Breast epithelium (tissue), 4 donors: ENCODE results near the gene MRPL27. TPM values are rescaled to one million over a fixed set of nuclear protein-coding genes. Genes with fewer than 3 reads are reported as not detected.

Source experiments
- DNase-seq, 2 donors: peaks; one replicate each; pipeline ENCODE4 v3.0.0-alpha.2; 2019; ENCODE audit warnings: low spot score in 2 of 2
- H3K27ac ChIP-seq, 2 donors: fragments of 200-600 bp; sonication (generic) in 1 of 2; one replicate each; pipeline ENCODE4 v1.5.1; 2016 to 2019; ENCODE audit warnings: mild to moderate bottlenecking in 1 of 2
- H3K27me3 ChIP-seq, 2 donors: fragments of 200-600 bp; sonication (generic) in 1 of 2; one replicate each; pipeline versions ENCODE4 v1.5.1 to v1.6.0; 2017 to 2019; ENCODE audit warnings: control low read depth in 1 of 2, mild to moderate bottlenecking in 1 of 2
- H3K36me3 ChIP-seq: fragments of 200-600 bp; one replicate; pipeline ENCODE4 v1.5.1; 2019
- H3K4me1 ChIP-seq, 2 donors: fragments of 200-600 bp; sonication (generic); one replicate each; pipeline ENCODE4 v1.5.1; 2016 to 2019; ENCODE audit warnings: control low read depth in 1 of 2
- H3K4me3 ChIP-seq, 3 donors: fragments of 200-600 bp; sonication (generic); 1 replicate in 2 of 3; 2 replicates in 1 of 3; pipeline ENCODE4 v1.5.1; 2016 to 2019; ENCODE audit warnings: mild to moderate bottlenecking in 3 of 3, moderate library complexity in 2 of 3
- H3K9me3 ChIP-seq, 2 donors: fragments of 200-600 bp; sonication (generic) in 1 of 2; one replicate each; pipeline ENCODE4 v1.5.1; 2016 to 2019; ENCODE audit warnings: control low read depth in 1 of 2
- POLR2A ChIP-seq: fragments of 450-650 bp; IDR thresholded peaks from one replicate; pipeline ENCODE4 v1.6.1; 2016; ENCODE audit warnings: antibody characterized with exemption, mild to moderate bottlenecking, moderate library complexity
- POLR2AphosphoS5 ChIP-seq, 3 donors: sonication (generic); formaldehyde crosslinking; IDR thresholded peaks; one replicate each; pipeline ENCODE4 v1.6.1; 2017; ENCODE audit warnings: antibody characterized with exemption in 3 of 3
- intact Hi-C: fragments of 100-400 bp; cut with DNase I; formaldehyde crosslinking; loops from one replicate; pipeline ENCODE4 v1.15.1; 2023; ENCODE audit warnings: low total_unique reads
- total RNA-seq, 3 donors: library from RNA; depleted of rRNA; stranded (reverse); fragments of >200 nt; gene quantifications; one replicate each; pipeline ENCODE4 v1.1.0, GENCODE V29; 2016
- TF ChIP-seq, protein P1 (sequence below), 3 donors: fragments of 450-650 bp; IDR thresholded peaks; one replicate each; pipeline ENCODE4 v1.5.1; 2016 to 2017; ENCODE audit warnings: antibody characterized with exemption in 3 of 3, mild to moderate bottlenecking in 3 of 3, moderate library complexity in 3 of 3

MRPL27 gene
- total RNA-seq, 3 donors from 2014 or later: 46.0 to 64.9 (median 49.1) TPM

DNA sequence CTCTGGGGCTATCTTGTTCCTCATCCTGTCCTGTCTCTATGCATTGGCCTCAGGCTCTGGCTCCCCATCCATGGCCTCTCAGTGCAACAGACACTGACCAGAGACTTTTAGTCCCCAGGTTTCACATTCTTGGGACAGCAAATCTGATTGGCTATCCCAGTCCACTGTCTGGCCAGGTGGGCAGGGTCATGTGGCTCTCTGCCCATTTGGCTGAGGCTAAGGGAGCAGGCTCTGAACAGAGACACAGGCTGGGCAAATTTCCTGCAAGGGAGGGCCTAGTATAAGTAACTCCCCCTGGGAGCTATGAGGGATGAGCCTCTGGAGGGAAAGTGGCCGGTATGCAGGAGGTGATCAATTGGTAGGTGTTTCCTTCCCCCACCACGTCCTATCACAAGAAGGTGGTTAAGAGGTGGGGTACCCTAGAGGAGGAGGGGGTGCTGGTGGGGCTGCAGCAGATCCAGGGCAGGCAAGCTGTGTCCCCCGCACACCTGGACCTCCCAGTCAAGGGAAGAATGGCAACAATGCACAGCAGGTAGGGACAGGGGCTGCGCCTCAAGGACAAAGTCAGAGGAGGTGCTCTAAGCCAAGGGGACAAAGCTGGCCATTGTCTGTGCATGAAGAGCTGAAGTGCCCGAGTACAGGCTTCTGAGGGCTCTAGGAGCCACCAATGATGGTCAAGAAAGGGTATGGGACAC is 13.8 kb downstream of the MRPL27 start:
- H3K4me3 ChIP-seq: no peak overlapping the region
- H3K27ac ChIP-seq: no peak overlapping the region
- no peaks in the 10 kb centered on the region for H3K9me3 ChIP-seq
- intact Hi-C loops: no loop called here
- peaks cover 5% of the 10 kb centered on the region for H3K36me3 ChIP-seq
- TF ChIP-seq POLR2A (no peak), POLR2AphosphoS5 (IDR thresholded peaks at IDR 0.05) (no peak)
- TF ChIP-seq, protein P1, sequence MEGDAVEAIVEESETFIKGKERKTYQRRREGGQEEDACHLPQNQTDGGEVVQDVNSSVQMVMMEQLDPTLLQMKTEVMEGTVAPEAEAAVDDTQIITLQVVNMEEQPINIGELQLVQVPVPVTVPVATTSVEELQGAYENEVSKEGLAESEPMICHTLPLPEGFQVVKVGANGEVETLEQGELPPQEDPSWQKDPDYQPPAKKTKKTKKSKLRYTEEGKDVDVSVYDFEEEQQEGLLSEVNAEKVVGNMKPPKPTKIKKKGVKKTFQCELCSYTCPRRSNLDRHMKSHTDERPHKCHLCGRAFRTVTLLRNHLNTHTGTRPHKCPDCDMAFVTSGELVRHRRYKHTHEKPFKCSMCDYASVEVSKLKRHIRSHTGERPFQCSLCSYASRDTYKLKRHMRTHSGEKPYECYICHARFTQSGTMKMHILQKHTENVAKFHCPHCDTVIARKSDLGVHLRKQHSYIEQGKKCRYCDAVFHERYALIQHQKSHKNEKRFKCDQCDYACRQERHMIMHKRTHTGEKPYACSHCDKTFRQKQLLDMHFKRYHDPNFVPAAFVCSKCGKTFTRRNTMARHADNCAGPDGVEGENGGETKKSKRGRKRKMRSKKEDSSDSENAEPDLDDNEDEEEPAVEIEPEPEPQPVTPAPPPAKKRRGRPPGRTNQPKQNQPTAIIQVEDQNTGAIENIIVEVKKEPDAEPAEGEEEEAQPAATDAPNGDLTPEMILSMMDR (IDR thresholded peaks at IDR 0.05): no peak
- DNase-seq: no peak
- H3K4me1 ChIP-seq: no peaks in the 10 kb centered on the region
- H3K27me3 ChIP-seq: no peaks in the 10 kb centered on the region

DNA sequence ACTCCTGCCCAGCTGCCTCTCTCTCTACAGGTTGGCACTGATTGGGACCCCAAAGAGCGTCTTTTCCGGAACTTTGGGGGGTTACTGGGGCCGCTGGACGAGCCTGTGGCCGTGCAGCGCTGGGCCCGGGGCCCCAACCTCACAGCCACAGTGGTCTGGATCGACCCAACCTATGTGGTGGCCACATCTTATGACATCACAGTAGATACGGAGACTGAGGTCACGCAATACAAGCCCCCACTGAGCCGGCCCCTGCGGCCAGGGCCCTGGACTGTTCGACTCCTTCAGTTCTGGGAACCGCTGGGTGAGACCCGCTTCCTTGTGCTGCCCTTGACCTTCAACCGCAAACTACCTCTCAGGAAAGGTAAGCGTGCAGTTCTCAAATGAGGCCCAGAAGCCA is 14.8 kb downstream of the MRPL27 start:
- Histone ChIP-seq H3K36me3 (peaks cover 5% of the 10 kb centered on the region), H3K4me1 (no peaks in the 10 kb centered on the region), H3K27me3 (no peaks in the 10 kb centered on the region), H3K27ac (no peak overlapping the region), H3K9me3 (no peaks in the 10 kb centered on the region), H3K4me3 (no peak overlapping the region)
- DNase-seq: no peak
- intact Hi-C loops: no loop called here
- TF ChIP-seq POLR2A: no peak
- no peak for TF ChIP-seq POLR2AphosphoS5 (IDR thresholded peaks at IDR 0.05)
- TF ChIP-seq, protein P1 (IDR thresholded peaks at IDR 0.05): no peak

DNA sequence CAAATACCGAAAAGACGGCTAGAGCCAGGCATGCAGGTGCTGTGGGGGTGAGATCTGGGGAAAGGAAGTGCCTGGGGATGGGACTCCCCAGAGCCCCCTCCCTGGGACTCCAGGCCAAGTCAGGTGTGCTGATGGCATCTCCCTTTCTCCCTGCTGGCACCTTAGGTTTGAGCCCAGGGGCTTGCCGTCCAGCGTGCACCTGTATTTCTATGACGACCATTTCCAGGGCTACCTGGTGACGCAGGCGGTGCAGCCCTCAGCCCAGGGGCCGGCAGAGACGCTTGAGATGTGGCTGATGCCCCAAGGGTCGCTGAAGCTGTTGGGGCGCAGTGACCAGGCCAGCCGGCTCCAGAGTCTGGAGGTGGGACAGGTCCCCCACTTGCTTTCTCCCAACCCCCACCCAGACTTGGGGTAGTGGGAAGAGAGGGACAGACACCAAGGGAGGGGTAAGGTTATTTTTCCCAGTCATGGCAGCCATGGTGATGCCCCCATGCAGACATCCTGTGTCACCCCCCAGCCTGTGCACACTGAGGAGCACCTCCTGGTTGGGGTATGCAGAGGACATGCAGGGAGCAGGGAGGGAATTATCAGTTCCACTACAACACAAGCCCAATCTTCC is 16.0 kb downstream of the MRPL27 start:
- no peak for DNase-seq
- intact Hi-C loops: no loop called here
- Histone ChIP-seq H3K9me3 (no peaks in the 10 kb centered on the region), H3K36me3 (peaks cover 5% of the 10 kb centered on the region), H3K27ac (no peak overlapping the region), H3K27me3 (no peaks in the 10 kb centered on the region), H3K4me3 (no peak overlapping the region), H3K4me1 (no peaks in the 10 kb centered on the region)
- TF ChIP-seq POLR2A: no peak
- TF ChIP-seq, protein P1 (IDR thresholded peaks at IDR 0.05): no peak
- TF ChIP-seq POLR2AphosphoS5 (IDR thresholded peaks at IDR 0.05): no peak

DNA sequence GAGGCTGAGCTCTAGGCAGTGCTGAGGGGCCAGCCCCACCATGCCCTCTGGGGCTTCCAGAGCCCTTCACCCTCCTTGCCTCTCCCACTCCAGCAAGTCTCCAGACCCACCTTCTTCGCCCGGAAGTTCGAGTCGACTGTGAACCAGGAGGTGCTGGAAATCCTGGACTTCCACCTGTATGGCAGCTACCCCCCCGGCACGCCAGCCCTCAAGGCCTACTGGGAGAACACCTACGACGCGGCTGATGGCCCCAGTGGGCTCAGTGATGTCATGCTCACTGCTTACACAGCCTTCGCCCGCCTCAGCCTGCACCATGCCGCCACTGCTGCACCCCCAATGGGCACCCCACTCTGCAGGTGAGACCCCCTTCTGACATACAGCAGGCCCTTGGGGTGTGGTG is 16.6 kb downstream of the MRPL27 start:
- intact Hi-C loops: no loop called here
- H3K27me3 ChIP-seq: no peaks in the 10 kb centered on the region

More for the DNA sequence above, 16.6 kb downstream of the MRPL27 start:
- H3K4me3 ChIP-seq: no peak overlapping the region
- no peak overlapping the region for H3K27ac ChIP-seq
- no peaks in the 10 kb centered on the region for H3K4me1 ChIP-seq
- DNase-seq: no peak
- TF ChIP-seq POLR2AphosphoS5 (IDR thresholded peaks at IDR 0.05) (no peak), POLR2A (no peak)
- TF ChIP-seq, protein P1 (IDR thresholded peaks at IDR 0.05): no peak
- no peaks in the 10 kb centered on the region for H3K9me3 ChIP-seq
- H3K36me3 ChIP-seq: peaks cover 5% of the 10 kb centered on the region
